Panc1 (cell line): Measurements from ENCODE around the gene GZF1. TPM values are rescaled to one million over a fixed set of nuclear protein-coding genes. Genes with fewer than 3 reads are reported as not detected.

ENCODE experiments used
- ATAC-seq: fragments of 200-7000 bp; cut with Tn5 transposase; 2 replicates; pipeline ENCODE4 v1.9.1; 2020; ENCODE audit warnings: mild to moderate bottlenecking, moderate library complexity
- BruUV-seq: library from RNA; stranded (reverse); fragments of 400-500 nt; replicated peaks from 2 replicates; lab custom pipeline; 2021; lab: Mats Ljungman, UMichigan
- CTCF ChIA-PET: fragments of 300-600 bp; sonication (Branson Sonifier 250); formaldehyde crosslinking; loops from one replicate; lab custom pipeline; 2022; ENCODE audit warnings: antibody characterized with exemption; lab: Charles Lee
- POLR2A ChIA-PET: fragments of 300-600 bp; sonication (Branson Sonifier 250); formaldehyde crosslinking; loops from one replicate; lab custom pipeline; 2022; ENCODE audit warnings: antibody characterized with exemption; lab: Charles Lee
- DNase-seq: peaks from one replicate; pipeline ENCODE4 v3.0.0-alpha.2; 2010; ENCODE audit warnings: low read depth, low spot score
- H3K27ac ChIP-seq: 2 replicates; pipeline ENCODE4 v1.5.1; 2011; ENCODE audit warnings: mild to moderate bottlenecking, low read length, inconsistent platforms
- H3K27me3 ChIP-seq: fragments of 200-500 bp; sonication (Bioruptor generic); 2 replicates; pipeline ENCODE4 v1.6.0; 2014; ENCODE audit warnings: low read length, inconsistent platforms; ENCODE audit not compliant: control insufficient read depth, insufficient read depth
- H3K36me3 ChIP-seq: fragments of 200-500 bp; sonication (Bioruptor generic); 2 replicates; pipeline ENCODE4 v1.5.1; 2014; ENCODE audit warnings: inconsistent platforms, mild to moderate bottlenecking, low read length, moderate library complexity; ENCODE audit not compliant: control insufficient read depth, insufficient read depth
- H3K4me1 ChIP-seq: 2 replicates; pipeline ENCODE4 v1.5.1; 2011; ENCODE audit warnings: inconsistent platforms, mild to moderate bottlenecking, low read length, moderate library complexity; ENCODE audit not compliant: control insufficient read depth, insufficient read depth
- H3K4me3 ChIP-seq, 2 experiments: 2 replicates each; pipeline ENCODE4 v1.5.1; 2011 to 2012; ENCODE audit warnings: low read depth in 2 of 2, low read length in 2 of 2, mild to moderate bottlenecking in 2 of 2, inconsistent platforms in 1 of 2, moderate library complexity in 1 of 2
- H3K9me3 ChIP-seq: fragments of 200-500 bp; sonication (Bioruptor generic); 2 replicates; pipeline ENCODE4 v1.5.1; 2014; ENCODE audit warnings: low read depth, mild to moderate bottlenecking, inconsistent platforms, low read length, moderate library complexity; ENCODE audit not compliant: control insufficient read depth, insufficient read depth
- POLR2AphosphoS5 ChIP-seq: IDR thresholded peaks from 2 replicates; pipeline ENCODE4 v1.6.1; 2012; ENCODE audit warnings: mild to moderate bottlenecking, low read depth, low read length, moderate library complexity
- SIN3A ChIP-seq: IDR thresholded peaks from 2 replicates; pipeline ENCODE4 v1.6.1; 2012; ENCODE audit warnings: low read depth, mild to moderate bottlenecking, low read length, moderate library complexity, borderline replicate concordance; ENCODE audit not compliant: insufficient read depth
- TCF7L2 ChIP-seq: IDR thresholded peaks from 2 replicates; pipeline ENCODE4 v1.6.1; 2011; ENCODE audit warnings: mild to moderate bottlenecking, low read depth, low read length, inconsistent platforms
- in situ Hi-C: cut with HindIII; loops from 2 replicates; pipeline ENCODE4 v1.10.0; 2016; ENCODE audit warnings: low sequenced_read_pairs, low pct_unique_long_range_greater_than_20kb
- intact Hi-C: fragments of 100-400 bp; cut with micrococcal nuclease; formaldehyde crosslinking; loops from one replicate; pipeline ENCODE4 v1.10.0; 2022; ENCODE audit not compliant: unreplicated experiment
- total RNA-seq: library from RNA; stranded (reverse); gene quantifications from one replicate; pipeline ENCODE4 v1.2.1, GENCODE V29; 2021; ENCODE audit not compliant: unreplicated experiment
- TF ChIP-seq, protein P1 (sequence below): fragments of 450-650 bp; IDR thresholded peaks from 2 replicates; pipeline ENCODE4 v1.5.1; 2017; ENCODE audit warnings: mild to moderate bottlenecking
- TF ChIP-seq, protein P2 (sequence below), 2 experiments: IDR thresholded peaks; 2 replicates each; pipeline ENCODE4 v1.6.1; 2011 to 2012; ENCODE audit warnings: low read depth in 2 of 2, control low read depth in 1 of 2, low read length in 1 of 2, mild to moderate bottlenecking in 1 of 2, moderate library complexity in 1 of 2; ENCODE audit not compliant: insufficient read depth in 1 of 2

The GZF1 gene
- total RNA-seq, 1 experiment from 2014 or later, result 18.0 TPM

- TF ChIP-seq TCF7L2, result no peak
- peak; percentile 75 for TF ChIP-seq POLR2AphosphoS5
- TF ChIP-seq, protein P1, sequence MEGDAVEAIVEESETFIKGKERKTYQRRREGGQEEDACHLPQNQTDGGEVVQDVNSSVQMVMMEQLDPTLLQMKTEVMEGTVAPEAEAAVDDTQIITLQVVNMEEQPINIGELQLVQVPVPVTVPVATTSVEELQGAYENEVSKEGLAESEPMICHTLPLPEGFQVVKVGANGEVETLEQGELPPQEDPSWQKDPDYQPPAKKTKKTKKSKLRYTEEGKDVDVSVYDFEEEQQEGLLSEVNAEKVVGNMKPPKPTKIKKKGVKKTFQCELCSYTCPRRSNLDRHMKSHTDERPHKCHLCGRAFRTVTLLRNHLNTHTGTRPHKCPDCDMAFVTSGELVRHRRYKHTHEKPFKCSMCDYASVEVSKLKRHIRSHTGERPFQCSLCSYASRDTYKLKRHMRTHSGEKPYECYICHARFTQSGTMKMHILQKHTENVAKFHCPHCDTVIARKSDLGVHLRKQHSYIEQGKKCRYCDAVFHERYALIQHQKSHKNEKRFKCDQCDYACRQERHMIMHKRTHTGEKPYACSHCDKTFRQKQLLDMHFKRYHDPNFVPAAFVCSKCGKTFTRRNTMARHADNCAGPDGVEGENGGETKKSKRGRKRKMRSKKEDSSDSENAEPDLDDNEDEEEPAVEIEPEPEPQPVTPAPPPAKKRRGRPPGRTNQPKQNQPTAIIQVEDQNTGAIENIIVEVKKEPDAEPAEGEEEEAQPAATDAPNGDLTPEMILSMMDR, result peak; percentile 42
- TF ChIP-seq, protein P2, sequence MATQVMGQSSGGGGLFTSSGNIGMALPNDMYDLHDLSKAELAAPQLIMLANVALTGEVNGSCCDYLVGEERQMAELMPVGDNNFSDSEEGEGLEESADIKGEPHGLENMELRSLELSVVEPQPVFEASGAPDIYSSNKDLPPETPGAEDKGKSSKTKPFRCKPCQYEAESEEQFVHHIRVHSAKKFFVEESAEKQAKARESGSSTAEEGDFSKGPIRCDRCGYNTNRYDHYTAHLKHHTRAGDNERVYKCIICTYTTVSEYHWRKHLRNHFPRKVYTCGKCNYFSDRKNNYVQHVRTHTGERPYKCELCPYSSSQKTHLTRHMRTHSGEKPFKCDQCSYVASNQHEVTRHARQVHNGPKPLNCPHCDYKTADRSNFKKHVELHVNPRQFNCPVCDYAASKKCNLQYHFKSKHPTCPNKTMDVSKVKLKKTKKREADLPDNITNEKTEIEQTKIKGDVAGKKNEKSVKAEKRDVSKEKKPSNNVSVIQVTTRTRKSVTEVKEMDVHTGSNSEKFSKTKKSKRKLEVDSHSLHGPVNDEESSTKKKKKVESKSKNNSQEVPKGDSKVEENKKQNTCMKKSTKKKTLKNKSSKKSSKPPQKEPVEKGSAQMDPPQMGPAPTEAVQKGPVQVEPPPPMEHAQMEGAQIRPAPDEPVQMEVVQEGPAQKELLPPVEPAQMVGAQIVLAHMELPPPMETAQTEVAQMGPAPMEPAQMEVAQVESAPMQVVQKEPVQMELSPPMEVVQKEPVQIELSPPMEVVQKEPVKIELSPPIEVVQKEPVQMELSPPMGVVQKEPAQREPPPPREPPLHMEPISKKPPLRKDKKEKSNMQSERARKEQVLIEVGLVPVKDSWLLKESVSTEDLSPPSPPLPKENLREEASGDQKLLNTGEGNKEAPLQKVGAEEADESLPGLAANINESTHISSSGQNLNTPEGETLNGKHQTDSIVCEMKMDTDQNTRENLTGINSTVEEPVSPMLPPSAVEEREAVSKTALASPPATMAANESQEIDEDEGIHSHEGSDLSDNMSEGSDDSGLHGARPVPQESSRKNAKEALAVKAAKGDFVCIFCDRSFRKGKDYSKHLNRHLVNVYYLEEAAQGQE (IDR thresholded peaks at IDR 0.05; ENCODE audit: insufficient read depth in 1 of 2, low read depth in 2 of 2, low read length in 1 of 2), result no peak
- peak; percentile 71; the same call in 1 of the 2 replicates for TF ChIP-seq SIN3A
- peaks cover 10% of the 10 kb centered on the region for H3K4me1 ChIP-seq
- ChIA-PET CTCF (no interaction called here), POLR2A (no interaction called here)
- peak; percentile 100 for ATAC-seq
- in situ Hi-C loops (no loop called here), intact Hi-C loops (no loop called here)
- BruUV-seq, result no TSS peak
- H3K36me3 ChIP-seq, result no peaks in the 10 kb centered on the region
- no peaks in the 10 kb centered on the region for H3K27me3 ChIP-seq
- peak within 1 kb of the TSS; percentile 73 for H3K4me3 ChIP-seq
- H3K9me3 ChIP-seq, result no peaks in the 10 kb centered on the region
- DNase-seq, result peak; percentile 61
- peak within 1 kb of the TSS; percentile 80 for H3K27ac ChIP-seq
Measured at GRCh38 chr20:23420943-23421931, 59.3 kb downstream of the GZF1 start, which contains the start of gene NAPB. Gene NAPB (minus strand): TSS chr20:23421488. CDS start chr20:23421402, 86 bp downstream.

Other genes starting within 250 kb of the GZF1 start
- gene NXT1, start 11.4 kb upstream of the GZF1 start, total RNA-seq, result 31.3 TPM
- gene NAPB, start 59.3 kb downstream of the GZF1 start, total RNA-seq, result 5.8 TPM
- not detected for gene CSTL1, start 77.5 kb downstream of the GZF1 start, total RNA-seq
- not detected for gene CST11, start 90.7 kb downstream of the GZF1 start, total RNA-seq
- gene CST8, start 128.9 kb downstream of the GZF1 start, total RNA-seq, result not detected
- gene CST9L, start 206.3 kb downstream of the GZF1 start, total RNA-seq, result not detected
- not detected for gene CST9, start 243.7 kb downstream of the GZF1 start, total RNA-seq